ENCODE results near the gene SRRM2.

Gene SRRM2

DNA sequence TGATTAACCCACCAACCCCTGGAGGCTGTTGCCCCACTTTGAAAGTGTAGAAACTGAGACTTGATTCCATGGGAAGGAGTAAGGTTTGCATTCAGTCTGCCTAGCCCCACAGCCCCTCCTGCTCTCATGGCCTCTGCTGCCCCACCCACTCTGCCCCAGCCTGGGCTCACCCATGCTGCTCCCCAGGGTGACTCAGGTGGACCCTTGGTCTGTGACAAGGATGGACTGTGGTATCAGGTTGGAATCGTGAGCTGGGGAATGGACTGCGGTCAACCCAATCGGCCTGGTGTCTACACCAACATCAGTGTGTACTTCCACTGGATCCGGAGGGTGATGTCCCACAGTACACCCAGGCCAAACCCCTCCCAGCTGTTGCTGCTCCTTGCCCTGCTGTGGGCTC, 52.3 kb downstream of the SRRM2 start:
- DNase-seq, result no peak

DNA sequence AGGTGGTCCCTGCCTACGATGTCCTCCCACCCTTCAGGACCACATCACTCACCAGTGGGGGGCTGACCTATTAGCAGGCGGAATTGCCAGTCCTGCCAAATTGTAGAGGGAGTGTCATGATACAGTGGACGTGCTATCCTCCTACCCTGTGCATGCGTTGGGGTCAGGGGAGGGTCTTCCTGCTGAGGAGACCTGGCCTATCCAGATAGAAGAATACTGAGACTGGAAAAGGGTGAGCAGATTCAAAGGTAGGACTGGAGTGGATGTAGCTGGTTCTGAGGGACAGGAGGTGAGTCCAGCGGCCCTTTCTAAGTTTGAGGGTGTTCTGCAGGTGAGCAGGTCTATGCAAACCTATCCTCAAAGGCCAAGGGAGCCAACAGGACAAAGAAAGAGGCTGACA, 53.8 kb downstream of the SRRM2 start:
- DNase-seq, result no peak

DNA sequence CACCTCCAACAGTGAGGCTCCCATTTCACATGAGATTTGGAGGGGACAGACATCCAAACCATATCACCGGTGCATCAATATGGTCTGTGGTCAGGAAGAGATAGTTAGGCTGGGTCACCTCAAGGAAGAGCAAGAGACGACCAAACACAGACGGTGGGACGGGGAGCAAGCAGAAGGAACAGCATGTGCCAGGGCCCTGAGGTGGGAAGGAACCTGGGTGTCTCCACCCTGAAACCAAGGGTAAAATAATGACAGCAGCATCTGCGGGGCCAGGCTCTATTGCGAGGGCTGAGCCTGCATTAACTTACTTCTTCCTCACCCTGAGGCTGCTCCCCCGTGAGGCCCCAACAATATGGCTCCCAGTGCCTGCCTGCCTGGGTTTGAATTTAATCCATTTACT, 55.7 kb downstream of the SRRM2 start:
- DNase-seq, result no peak

DNA sequence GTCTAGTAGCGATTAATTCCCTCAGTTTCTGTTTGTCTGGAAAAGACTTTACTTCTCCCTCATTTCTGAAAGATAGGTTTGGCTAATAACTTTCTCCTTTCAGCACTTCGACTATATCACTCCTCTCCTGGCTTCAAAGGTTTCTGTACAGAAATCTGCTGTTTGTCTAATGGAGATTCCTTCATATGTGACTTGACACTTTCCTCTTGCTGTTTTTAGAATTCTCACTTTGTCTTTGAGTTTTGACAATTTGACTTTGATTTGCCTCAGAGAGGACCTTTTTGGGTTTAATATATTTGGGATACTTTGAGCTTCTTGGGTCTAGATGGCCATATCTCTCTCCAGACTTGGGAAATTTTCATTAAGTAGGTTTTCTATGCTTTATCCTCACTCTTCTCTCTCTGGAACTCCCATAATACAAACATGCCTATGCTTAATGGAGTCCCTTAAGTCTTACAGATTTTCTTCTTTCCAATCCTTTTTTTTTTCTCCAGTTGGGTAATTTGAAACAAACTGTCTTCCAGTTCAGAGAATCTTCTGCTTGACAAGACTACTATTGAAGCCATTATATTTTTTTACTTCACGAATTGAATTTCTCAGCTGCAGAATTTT, 56.8 kb downstream of the SRRM2 start:
- no peak for DNase-seq

DNA sequence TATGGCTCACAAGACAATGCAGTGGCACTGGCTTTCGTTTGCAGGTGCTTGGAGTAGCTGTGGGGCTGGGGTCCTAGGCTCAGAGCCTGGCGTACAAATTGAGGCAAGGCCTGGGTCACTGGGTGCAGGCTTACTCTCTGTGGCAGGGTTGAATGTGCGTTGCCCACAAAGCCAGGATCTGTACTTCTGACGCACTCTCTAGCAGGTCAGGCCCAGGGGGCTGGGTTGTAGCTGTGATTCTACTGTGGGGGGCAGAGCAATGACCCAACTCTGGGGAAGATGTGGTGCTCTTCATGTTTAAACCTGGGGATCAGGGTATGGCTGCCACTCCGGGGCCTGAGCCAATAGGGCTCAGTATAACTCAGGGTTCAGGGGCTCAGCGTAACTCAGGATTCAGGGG, 58.2 kb downstream of the SRRM2 start:
- no peak for DNase-seq

DNA sequence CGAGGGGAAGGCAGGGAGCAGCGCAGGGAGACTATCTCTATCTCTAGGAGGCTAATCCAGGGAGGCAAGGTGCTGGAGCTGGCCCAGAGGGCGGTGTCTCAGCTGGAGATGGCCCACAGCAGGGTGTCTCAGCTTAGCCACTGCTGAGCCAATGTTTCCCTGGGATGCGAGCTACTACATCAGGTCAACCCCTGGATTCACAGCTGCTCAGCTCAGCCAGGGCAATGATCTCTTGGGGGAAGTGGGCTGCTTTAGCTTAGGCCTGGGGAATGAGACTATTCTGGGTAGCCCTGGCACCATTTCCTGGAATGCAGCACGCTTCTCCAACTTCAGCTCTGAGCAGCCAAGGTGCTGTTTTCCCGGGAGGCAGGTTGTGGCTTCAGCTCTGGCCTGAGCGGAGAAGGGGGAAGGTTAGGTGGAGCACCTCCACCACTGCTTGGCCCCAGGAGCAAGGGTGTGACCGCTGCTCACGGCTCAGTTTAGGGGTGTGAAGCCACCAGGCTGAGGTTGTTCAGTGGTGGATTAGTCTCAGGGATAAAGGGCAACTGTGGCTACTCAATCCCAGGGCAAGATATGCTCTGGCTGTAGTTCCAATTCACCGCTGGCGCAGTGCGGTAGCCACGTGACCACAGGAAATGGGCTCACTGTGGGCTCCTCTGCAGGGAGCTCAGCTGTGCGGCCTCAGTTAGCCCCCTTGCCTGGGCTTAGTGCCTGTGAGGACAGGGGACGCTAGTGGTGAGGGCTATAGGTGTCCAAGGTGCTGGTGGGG, 59.4 kb downstream of the SRRM2 start:
- no peak for DNase-seq

DNA sequence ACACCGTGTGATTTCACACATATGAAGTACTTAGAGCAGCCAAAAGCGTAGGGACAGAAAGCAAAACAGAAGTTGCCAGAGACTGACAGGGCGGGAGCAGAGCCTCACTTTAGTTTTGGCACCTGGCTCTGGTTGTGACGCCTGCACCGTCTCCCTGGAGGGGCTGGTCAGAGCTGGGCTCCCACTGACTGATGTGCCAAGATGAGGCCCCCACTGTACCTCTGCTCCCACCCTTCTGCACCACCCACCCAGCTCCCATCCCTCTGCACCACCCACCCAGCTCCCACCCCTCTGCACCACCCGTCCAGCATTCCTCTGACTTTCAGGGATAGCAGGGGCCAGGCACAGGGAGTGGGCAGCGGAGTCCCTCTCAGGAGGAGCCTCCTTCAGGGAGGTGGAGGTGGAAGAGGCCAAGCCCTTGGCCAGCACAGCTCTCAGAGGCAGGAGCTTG, 61.4 kb downstream of the SRRM2 start:
- no peak for DNase-seq

DNA sequence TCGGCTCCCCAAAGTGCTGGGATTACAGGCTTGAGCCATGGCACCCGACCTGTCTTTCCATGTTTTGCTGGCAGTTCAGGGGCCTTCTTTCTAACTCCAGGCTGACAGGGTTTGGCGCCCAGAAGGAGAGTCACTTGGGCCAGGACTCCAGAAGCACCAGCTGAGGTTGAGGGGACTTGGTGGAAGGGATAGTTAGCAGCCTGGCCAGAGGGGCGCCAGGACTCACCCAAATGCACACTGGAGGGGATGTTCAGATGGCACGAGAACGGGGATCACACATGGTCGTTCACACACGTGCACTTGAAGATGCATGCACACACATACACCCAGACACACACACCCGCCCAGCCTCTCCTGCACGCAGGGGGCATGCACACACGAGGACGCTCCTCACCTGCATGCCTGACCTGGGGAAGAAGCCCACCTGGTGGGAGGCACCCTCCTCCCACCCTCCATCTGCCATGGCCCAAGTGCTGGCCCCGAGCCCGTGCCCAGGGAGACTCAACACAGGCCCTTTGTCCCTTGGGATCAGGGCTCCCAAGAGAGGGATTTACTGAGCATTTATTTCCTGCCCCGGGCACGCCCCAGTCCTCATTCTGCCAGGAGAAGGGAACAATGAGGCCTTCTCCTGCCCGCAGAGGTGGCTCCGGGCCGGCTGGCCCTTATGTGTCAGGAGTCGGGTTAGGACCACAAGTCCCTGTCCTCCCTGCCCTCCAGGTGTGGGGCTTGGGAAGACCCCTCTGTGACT, 62.3 kb downstream of the SRRM2 start:
- no peak for DNase-seq

DNA sequence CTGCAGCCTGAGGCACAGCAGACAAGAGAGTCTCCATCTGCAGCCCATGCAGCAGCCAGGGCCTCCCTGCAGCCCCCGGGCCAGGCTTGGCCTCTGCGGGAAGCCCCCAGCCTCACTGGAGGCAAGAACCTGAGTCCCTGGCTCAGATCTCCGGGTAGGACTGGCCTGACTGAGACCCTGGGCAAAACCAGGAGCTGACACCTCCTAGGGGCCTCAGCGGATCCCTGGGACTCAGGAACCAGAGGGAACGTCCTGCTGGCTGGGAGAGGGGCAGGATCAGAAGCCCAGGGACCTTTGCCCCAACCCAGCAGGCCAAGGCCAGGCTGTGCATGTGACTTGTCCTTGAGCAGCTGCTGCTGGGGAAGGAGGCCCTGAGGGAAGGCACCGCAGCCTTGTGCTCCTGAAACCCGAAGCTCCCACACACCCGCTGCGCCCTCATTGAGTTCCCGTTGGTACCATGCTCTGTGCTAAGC, 62.9 kb downstream of the SRRM2 start:
- no peak for DNase-seq

DNA sequence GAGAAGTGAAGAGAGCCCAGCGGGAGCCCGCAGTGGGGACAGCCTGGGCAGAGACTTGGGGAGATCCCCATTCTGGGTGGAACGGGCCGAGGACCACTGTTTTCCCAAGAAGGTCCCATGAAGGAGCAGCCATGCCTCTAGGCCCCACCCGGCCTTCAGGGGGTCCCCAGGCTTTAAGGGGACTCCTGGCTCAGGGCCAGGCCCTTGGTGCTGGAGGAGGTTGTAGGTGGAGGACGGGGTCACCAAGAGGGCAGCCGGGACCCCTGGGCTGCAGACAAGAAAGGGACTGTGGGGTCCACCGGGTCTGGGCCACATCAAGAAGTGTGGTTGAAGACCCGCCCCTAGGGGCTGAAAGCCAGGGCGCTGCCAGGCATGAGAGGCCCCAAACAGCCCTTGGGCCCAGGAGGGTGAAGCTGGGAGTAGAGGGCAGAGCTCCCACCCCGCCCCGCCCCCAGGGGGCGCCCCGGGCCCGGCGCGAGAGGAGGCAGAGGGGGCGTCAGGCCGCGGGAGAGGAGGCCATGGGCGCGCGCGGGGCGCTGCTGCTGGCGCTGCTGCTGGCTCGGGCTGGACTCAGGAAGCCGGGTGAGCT, 64.4 kb downstream of the SRRM2 start, which contains the start of gene PRSS21:
PRSS21 (plus strand) TSS at position 487 of the 589 bp plus-strand sequence; CDS start at position 519, 32 bp downstream.
- no peak for DNase-seq

DNA sequence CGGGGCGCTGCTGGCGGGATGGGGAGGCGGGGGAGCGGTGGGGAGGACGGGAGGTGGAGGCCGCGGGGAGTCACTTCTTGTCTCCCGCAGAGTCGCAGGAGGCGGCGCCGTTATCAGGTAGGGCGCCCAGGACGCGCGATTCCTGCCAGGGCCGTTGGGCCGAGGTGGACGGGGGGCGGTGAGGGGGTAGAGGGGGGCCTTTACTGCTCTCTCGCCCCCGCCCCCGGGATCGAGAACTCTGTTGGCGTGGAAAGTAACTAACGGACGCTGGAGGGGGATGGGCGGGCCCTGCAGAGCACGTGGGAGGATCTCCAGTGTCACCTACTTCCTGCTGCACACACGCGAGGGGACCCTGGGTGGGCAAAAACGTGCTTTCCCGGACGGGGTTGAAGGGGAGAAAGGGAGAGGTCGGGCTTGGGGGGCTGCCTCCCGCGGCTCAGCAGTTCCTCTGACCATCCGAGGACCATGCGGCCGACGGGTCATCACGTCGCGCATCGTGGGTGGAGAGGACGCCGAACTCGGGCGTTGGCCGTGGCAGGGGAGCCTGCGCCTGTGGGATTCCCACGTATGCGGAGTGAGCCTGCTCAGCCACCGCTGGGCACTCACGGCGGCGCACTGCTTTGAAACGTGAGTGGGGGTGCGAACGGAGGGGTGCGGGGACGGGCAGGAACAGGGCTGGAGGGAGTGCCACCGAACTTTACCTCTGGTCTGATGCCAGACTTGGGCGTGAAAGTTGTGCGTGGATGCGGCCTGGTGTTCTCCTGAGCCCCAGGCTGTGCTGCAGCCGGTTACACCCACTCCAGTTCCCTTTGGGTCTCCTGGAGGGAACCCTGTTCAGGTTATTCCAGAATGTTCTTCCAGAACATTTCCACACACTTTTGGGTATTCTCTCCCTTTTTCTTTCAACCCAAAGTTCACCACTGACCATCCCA, 65.2 kb downstream of the SRRM2 start:
- DNase-seq, result no peak

DNA sequence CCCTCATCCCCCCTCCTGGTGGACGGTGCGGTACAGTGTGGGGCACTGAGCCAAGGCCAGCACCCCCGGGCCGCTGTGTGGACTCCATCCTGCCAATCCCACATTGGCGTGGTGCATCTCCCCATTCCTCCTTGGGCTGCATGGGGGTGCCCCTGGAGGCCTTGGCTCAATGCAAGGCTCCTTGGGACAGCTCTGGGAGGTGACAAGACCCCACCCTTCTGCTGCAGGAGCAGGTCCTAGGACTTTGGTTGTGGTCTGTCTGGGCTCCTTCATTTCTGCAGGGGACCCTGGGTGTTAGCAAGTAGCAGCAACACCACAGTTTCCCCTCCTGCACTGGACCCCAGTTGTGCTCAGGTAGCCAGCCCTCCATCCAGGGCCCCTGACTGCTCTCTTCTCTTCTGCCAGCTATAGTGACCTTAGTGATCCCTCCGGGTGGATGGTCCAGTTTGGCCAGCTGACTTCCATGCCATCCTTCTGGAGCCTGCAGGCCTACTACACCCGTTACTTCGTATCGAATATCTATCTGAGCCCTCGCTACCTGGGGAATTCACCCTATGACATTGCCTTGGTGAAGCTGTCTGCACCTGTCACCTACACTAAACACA, 65.9 kb downstream of the SRRM2 start:
- DNase-seq, result no peak

DNA sequence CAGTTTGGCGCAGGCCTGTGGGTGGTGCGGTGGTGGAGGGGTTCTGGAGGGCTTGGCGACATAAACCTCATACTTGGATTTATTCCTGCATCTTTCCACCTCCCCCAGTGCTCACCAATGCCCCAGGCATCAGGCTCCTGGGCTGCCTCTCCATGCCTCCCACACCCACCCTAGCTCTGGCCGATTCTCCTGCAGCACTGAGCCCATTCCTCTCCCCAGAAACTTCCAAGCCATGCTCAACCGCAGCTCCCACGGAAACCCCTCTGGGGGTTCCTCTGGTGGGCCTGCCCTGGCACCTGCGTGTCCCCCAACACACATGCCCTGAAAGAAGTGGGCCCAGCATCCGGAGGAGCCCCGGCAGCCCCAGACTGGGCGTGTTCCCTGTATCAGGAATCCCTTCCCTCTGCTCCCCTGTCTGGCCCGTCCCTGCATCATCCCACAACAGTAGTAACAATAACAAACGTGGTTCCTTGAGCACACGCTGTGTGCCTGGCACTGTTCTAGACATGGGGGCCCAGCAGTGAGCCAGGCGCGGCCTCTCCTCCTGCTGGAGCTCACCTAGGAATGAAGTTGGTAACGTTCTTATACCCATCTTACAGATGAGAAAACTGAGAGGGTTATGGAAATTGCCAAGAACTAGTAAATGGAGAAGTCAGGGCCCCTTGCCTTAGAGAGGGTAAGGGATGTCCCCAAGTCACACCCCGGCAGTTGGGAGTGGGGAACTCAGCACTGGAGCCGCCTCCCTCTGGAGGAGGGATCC, 66.9 kb downstream of the SRRM2 start:
- no peak for DNase-seq

DNA sequence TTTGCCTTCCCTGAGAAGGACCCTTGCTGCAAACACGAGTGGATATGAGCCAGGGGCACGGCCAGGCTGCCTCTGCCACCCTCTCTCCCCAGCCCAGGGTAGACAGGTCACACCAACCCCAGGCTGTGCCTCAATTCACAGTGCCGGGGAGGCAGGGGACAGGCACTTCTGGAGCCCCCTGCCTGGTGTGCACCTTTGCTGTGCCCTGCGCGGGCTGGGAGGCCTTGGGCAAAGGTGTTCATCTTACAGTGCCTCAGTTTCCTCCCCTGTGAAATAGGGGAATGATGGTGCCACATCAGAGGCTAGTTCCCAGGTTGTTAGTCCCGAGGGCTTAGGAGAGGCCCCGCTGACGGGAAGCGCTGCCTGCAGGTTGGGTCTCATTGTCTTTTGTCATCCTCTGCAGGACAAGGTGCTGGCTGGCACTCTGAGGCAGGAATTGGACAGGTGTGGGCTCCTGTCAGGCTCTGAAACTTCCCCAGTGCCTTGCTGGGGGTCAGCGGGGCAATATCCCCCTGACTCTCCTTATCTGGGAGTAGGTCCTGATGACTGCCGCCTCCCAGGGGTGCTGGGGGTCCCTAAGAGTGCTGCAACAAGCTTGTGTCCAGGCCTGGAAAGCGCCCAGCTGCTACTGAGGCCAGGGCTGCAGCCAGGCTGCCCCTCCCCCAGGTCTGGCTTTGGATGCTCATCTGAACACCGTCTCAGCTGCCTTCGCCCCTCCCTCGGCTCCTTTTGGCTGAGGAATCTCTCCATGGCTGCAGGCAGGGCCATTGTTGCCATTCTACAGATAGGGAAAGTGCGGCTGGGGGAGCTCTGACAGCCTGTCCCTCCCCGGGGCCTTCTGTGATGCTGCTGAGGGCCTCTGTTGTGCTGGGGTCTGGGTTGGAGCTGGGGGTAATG, 67.7 kb downstream of the SRRM2 start:
- no peak for DNase-seq

Data from NCI-H510A (cell line).